G401 (cell line): ENCODE measurements around the gene SEPTIN12. TPM values are rescaled to one million over a fixed set of nuclear protein-coding genes. Genes with fewer than 3 reads are reported as not detected.

Source experiments
- DNase-seq: peaks from one replicate; pipeline ENCODE4 v3.0.0-alpha.2; 2015; ENCODE audit warnings: low spot score
- in situ Hi-C: cut with HindIII; loops from 2 replicates; pipeline ENCODE4 v1.10.0; 2016; ENCODE audit warnings: low sequenced_read_pairs, mixed read lengths
- total RNA-seq: library from RNA; depleted of rRNA; stranded (reverse); fragments of >200 nt; shearing (Covaris generic); gene quantifications from 2 replicates; pipeline ENCODE4 v1.2.3, GENCODE V29; 2014

Gene SEPTIN12
- total RNA-seq, 1 experiment from 2014 or later: not detected

DNA sequence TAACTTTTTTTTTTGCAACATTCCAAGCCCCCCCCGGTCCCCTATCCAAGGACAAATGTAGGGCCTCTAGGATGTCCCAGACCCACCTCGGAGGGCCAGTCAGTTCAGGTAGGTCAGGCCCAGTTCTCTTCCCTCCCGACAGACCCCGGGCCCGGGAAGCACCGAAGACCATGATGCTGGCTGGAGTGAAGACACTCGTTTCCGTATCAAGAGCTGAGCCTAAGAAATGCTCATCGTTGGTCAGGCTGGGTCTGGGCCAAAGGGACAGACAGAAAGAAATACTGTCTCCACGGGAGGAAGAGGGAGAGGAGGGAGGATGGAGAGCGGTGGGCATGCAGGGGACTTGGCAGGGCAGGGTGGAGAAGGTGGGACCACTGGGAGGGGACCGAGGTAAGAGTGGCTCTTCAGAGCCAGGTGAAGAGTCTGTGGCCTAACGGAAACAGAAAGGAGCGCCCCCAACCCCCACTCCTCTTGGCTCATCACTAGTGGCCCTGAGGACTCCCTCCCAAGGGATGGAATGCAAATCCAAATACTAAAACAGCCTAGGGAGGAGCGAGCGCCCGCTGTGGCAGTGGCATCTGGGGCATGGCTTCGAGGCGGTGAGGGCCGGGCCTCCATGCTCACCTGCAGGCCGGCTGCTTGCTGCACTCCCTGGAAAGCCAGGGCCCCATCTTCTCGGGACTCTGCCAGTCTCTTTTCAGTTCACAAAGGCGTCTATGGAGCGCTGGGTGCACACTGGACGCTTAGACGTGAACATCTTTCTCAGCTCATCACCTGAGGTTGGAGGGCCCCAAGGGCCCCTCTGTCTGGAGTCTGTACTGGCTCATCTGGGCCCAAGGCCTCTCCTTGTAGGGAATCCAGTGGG is 16.0 kb upstream of the SEPTIN12 start:
- no peak for DNase-seq
- in situ Hi-C loops: no loop called here

DNA sequence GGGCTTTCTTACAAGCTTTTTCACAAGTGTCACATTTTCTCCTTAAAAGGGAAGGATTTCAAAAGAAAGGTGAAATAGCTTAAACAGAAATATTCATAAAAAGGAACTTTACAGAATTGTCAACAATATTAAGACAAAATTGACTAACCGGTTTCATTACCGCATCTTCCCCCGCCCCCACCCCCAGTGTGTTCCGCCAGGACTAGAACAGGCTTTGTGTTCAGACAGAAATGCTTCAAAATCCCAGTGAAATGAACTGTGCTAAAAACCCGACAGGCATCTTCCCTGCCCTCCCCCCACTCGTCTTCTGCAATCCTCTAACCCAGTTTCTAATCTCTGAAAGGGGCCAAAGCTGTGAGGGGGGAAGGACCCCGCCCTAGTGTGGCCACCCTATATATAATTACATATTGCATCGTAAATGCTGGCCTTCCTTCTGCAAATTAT is 15.3 kb upstream of the SEPTIN12 start:
- no peak for DNase-seq
- in situ Hi-C loops: no loop called here

DNA sequence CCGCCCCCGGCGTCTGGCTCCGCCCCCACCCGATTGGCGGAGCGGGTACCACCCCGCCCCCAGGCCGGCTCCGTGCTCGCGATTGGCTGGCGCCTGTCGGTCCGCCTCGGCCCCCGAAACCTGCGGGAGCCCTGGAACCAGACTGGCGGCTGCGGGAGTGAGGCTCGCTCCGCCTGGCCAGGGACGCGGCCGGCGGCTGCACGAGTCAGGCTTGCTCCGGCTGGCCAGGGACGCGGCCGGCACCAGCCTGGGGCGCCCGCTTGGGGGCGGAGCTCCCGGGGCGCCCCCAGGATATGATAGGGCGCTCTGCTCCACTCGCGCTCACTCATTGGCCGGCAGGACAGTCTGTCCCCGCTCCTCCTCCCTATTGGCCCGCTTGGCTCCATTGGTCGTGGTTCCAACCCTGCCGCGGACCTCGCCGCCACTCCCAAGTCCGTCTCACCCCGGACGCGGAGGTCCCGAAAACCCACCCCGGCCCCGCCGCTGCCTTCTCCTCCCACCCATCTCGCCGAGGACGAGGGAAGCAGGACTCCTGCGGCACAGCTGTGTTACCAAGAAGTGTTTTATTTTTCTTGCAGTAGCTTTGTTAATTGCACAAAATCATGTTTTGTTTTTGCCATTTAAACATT is 14.6 kb upstream of the SEPTIN12 start:
- in situ Hi-C loops: no loop called here
- peak; percentile 94 for DNase-seq

DNA sequence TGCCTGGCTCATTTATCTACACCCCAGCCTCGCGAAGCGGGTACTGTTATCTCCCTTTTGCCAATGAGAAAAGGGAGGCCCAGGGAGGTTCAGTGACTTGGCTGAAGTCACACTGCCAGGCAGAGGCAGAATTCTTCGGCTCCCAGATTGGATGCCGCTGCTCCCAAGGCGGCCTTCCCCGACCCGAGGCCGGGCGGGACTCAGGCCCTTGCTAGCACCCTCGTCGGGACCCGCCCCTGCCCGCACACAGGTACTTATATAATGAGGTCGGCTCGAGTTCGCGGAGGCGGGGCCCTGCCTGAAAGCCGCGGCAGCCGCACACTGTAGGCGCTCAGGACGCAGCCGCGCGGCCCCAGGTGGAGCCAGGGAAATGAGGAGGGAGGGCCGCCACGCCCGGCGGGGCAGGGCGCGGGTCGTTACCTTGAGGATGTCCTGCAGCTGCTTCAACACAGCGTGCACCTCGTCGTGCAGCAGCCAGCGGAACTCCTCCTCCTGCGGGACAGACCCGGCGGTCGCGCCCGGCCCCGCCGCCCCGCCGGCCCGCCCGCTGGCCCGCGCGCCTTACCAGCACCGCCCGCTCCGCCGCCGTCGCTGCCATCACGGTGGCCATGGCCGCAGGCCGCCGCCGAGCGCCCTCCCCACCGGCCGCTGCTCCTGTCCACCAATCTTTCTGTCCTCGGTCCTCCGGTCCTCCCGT is 14.0 kb upstream of the SEPTIN12 start, which contains the start of gene ROGDI:
Gene ROGDI, minus strand, starts transcription at position 672 of the 697 bp plus-strand sequence. Its CDS starts 62 bp downstream, at position 610.
- in situ Hi-C loops: no loop called here
- peak; percentile 86 for DNase-seq

DNA sequence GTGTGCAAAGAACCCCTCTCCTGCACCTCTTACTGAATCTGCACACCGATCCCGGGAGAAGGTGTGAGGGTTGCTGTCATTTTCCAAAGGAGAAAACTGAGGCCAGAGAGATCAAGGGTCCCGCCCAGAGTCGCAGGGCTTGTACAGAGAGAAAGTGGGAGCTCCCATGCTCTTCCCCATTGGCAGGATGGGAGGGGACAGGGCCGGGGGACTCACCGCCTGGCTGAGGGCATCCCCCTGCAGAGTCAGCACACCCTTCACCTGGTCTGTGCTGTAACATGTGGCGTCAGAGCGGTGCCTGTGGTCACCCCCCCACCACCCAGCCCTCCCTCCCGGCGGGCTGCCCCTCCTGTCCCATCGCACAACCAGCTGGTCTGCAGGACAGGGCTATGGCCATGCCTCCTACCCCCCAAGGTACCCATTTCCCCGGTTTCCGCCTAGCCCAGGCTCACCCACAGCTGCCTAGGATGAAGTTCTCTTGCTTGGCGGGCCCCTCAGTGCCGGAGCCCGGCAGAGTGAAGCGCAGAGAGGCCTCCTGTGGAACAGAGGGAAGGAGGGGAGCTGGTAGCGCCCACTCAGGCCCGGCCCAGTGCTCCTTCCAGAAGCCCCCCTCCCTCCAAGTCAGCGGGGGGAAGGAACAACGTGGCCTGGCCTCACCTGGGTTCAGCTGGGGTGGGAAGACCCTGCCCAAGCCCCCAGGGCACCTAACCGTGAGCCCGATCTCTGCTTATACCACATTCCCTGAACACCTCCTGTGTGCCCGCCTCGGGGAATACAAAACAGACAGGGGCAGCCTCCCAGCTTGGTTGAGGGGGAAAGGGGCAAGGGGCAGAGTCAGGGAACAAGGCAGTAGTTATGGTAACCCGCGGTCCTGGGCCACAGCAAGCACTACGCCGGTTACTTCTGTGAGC is 13.2 kb upstream of the SEPTIN12 start:
- in situ Hi-C loops: no loop called here
- DNase-seq: no peak

DNA sequence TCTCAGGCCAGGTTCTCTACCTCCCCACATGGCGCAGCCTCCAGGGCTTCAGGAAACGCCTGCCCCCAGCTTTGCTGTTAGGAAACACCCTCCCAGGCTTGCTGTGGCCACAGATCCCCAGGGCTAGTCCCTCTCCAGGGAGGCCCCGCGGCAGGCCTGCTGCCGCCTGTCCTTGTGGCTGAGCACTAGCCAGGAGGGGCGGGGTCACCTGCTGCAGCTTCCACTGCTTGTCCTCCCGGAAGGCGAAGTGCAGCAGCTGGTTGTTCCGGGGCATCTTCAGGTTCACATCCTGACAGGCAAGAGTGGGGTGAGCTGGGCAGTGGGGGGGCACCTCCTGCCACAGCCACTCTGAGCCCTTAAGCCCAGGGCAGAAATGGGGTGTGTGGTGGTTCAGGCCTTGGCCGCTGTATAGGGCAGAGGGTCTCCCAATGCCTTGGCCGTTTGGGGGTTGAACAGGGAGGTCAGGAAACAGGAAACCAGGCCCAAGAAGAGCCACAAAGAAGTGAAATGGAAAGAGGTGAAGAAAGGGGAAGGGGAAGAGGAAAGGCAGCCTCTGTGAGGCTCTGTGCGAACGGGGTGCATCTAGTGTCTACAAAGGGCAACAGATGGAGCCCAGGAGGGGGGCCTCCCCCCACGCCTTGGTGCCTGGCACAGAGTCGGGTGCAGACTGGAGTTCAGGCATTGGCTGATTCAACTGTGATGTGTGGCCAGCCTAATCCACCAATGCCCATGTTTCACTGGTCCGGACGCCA is 12.3 kb upstream of the SEPTIN12 start:
- DNase-seq: peak; percentile 93

DNA sequence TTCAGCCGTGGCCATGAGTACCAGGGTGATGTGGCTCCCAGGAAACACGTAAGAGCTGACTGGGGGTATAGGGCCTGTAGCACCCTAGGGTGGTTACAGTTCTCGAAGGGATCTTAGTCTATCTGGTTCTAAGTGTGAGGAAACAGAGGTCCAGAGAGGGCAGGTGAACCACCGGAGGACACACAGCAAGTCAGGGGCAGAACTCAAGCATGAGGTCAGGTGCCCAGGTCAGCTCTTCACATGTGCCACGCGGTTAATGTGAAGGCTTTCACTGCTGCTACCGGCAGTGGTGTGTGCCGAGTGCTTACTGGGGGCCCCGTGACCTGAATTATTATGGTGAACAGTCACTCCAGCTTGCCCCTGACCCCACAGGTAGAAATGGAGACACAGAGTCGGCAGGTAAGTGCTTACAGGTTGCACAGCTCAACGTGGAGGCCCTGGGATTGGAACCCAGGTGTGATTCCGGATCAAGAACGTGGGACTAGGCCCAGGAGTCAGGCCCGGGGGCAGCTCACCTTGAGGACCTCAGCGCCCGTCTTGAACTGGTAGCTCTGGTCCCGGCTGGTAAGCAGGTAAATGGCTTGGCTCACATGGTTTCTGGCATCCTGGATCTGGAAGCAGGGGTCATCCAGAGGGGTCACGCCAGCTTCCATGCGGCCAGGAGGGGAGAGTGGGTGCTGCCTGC is 11.2 kb upstream of the SEPTIN12 start:
- no peak for DNase-seq

More for the DNA sequence above, 12.3 kb upstream of the SEPTIN12 start:
- in situ Hi-C loops: no loop called here

DNA sequence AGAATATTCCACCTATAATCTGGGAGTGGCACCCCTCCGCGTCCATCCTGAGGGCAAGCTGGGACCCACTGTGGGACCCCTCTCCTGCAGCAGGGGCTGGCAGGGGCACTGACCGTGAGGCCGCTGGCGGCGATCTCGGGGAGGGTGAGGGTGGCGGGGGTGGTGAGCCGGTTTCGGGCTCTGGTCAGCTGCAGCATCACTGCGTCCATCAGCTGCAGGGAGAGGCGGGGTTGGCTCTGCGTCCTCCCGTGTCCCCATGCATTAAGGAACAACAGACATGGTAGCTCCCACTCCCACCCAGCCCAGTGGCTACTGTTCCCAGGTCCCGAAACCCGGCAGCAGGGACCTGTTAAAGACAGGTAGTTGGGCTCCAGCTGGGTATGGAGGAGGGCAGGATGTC is 10.3 kb upstream of the SEPTIN12 start:
- in situ Hi-C loops: no loop called here

More for the DNA sequence above, 11.2 kb upstream of the SEPTIN12 start:
- in situ Hi-C loops: no loop called here

DNA sequence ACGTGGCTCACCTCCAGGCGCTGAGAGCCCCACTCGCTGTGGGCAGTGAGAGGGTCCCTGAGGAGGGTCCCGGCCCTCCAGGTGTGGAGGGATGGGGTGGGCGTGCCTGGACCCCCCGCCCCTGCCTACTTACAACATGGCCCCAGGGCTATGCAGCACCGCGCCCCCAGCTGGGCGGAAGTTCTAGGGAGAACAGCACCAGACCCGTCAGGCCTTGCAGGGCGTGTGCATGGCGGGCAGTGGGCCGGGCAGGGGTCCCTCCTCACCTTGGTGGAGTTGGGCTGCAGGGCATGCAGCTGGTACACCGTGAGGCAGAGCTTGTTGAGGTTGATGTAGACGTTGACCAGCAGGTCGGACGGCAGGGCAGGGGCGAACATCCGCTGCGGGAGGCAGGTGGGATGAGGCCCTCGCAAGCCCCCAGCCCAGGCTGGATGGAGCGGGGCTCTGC is 9.7 kb upstream of the SEPTIN12 start:
- in situ Hi-C loops: no loop called here
- no peak for DNase-seq

More for the DNA sequence above, 10.3 kb upstream of the SEPTIN12 start:
- DNase-seq: no peak

DNA sequence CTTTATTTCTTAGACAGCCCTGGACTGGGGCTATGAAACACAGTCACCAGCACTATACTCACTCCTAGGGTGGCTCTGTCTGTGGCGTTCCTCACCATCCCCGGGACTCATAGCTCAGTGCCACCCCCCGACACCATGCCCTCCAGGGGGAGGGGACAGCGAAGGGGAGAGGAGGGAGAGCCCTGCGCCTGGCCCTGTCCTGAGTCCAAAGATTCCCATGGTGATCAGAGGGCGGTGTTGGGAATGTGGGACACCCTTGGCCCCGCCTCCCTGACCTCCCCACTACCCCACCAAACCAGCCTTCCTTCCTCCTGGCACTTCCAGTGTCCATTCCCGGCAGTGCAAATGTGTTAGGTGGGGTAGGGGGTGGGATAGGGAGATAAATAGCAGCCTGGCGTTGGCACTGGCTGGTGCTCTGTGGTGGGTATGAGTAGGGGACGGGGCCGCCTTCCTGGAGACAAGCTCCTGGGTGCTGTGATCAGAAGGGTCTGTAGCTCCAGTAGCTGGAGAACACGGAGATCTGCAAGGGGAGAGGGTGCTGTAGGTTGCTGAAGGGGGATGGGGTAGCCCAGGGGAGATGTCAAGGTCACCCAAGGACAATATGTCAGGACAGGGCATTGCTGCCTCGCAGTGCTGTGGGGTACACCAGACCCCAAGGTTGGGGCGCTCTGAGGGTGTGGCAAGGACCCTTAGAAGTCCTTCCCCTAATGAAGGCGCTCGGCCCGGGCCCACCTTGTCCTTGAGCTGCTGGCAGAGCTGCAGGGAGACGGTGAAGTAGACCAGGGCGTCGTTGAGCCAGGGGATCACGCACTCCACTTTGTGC is 9.0 kb upstream of the SEPTIN12 start:
- no peak for DNase-seq
- in situ Hi-C loops: no loop called here

DNA sequence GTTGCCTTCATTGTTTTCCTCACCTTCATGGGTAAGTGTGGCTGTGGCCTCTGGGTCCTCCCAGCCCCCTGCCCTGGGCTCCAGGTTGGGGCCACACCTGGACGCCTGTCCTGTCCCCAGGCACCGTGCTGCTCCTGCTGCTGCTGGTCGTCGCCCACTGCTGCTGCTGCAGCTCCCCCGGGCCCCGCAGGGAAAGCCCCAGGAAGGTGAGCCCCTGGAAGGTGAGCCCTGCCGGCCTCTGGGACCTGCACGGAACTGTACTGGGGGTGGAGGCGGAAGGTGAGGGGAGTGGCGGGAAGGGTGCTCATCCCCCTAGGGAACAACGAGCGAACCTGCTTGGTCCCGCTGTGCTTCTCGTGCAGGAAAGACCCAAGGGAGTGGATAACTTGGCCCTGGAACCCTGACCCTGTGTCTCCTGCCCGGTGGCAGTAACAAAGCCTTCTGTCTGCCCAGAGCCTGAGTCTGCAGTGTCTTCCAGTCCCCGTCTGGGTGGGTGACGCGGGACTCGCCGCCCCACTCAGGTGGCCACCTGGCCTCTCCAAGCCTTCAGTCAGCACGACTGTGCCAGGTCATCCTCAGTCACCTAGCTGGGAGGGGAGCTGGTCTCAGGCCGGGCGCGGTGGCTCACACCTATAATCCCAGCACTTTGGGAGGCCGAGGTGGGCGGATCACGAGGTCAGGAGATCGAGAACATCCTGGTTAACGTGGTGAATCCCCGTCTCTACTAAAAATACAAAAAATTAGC is 7.9 kb upstream of the SEPTIN12 start:
- in situ Hi-C loops: no loop called here
- DNase-seq: no peak

DNA sequence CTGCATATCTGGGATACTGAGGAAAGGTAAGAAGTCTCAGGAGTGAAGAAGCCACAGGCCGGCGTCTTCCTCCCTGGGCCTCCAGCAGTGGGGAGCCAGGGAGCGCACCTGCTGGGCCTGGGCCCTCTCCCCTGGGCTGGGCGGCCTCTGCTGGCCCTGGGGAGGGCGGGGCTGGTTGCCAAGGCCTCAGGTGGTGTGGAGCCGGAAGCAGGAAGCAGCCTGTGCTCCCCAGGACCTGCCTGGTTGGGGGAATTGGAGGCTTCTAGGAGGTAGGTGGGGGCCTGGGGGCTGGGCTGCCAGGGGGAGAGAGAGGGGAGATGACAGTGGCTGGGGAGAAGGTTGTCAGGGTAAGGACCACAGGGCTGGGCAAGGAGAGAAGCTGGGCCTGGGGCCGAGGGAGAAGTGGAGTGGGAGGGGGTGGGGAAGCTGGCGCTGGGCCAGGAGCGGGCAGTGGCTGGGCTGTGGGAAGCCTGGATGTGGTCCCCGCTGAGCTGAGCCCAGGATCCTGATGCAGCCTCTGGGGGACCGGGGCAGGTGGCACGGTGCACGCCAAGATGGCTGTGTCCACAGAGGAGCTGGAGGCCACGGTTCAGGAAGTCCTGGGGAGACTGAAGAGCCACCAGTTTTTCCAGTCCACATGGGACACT is 7.2 kb upstream of the SEPTIN12 start, which contains the start of gene SMIM22:
Gene SMIM22, plus strand, starts transcription at position 189 of the 647 bp plus-strand sequence. Its CDS starts 366 bp downstream, at position 555.
- no peak for DNase-seq

DNA sequence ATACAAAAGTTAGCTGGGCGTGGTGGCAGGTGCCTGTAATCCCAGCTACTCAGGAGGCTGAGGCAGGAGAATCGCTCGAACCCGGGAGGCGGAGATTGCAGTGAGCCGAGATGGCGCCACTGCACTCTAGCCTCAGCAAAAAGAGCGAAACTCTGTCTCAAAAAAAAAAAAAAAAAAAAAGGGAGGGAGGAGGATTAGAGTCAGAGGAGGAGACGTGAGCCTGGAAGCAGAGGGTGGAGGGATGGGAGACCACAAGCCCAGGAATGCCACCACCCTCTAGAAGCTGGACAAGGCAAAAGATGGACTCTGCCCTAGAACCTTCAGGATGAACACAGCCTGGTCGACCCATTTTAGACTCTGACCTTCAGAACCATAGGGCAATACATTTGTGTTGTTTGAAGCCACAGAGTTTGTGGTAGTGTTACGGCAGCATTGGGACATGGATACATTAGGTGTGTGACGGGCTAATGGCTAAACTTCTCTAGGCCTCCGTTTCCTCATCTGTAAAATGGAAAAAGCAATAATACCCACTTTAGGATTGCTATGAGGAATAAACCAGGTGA is 4.9 kb upstream of the SEPTIN12 start:
- in situ Hi-C loops: no loop called here
- DNase-seq: no peak

More for the DNA sequence above, 7.2 kb upstream of the SEPTIN12 start, which contains the start of gene SMIM22:
- in situ Hi-C loops: no loop called here

DNA sequence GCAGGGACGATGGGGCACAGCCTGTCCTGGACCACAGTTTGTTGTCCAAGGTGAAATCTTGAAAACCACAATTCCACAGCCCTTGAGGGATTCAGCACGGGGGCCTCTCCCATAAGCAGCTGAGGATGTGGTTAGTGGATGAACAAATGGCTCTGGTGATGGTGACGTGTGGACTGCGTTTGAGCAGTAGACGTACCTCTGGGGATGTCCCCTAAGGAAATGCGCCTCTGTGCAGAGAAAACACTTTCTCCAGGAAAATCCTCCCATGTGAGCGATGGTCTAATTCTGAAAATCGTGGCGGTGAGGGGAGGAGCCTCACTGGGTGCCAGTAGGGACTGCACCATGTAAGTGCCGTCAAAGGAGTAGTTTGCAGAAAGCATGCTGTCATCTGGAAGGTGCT is 2.7 kb upstream of the SEPTIN12 start:
- in situ Hi-C loops: no loop called here
- no peak for DNase-seq

DNA sequence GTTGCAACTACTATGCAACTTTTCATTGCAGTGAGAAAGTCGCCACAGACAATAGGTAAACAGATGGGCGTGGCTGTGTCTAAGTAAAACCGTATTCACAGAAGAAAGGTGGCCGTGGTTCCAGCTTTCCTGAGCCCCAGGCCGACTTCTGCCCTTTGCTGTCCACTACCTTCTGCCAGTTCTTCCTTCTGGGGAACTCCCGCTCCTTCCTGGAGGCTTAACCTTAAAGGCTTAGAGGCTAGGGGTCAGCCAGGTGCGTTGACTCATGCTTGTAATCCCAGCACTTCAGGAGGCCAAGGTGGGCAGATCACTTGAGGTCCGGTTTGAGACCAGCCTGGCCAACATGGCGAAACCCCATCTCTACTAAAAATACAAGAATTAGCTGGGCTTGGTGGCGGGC is 2.1 kb upstream of the SEPTIN12 start:
- no peak for DNase-seq
- in situ Hi-C loops: no loop called here
